ENCODE measurements around the gene ENOX1. TPM values are rescaled to one million over a fixed set of nuclear protein-coding genes. Genes with fewer than 3 reads are reported as not detected.

The ENOX1 gene
- total RNA-seq, 1 donor from 2014 or later, result 2.0 TPM

DNA sequence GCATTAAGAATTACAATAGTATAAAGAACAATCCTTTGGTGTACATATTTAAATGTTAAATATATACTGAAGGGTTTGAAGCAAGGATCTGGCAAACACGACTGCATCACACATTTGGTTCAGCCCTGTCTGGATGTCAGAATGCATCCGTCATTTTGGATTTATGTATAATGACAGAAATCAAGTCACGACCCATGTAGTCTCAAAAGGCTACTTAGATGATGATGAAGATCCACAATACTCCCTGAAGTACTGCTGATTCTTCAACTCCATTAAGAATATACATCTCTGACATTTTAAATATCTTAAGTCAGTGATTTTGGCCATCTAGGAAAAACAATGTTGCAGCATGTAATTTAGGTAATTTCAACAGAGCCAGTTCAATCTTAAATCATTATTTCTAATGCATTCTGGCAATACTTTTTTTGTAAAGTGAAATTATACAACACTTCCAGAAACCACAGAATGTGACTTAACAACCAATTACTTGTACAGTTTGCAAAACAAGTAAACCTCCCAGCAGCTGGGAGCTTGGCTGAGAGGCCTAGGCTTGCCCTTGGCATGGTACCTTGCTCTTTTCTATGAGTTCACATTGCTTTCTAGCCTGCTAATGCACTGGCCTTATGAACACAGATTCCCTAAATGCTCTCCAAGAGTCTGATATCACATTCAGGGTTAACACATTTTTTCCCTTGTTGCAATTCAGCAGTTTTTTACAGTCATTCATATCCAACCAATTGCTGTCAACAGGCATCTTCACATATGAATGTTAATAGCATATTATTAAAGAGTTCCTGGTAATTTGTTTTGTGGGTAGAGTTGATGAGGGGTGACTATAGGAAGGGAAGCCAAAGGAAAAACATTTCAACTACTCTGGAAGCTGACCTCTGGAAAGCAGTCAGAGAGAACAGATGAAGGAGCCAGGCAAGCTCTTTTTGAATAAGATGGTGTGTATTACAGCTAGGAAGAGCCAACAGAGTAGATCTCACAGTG is 175.2 kb downstream of the ENOX1 start:
- H3K27me3 Mint-ChIP-seq (ENCODE audit: low read depth), result no peaks in the 10 kb centered on the region
- no peak for DNase-seq (ENCODE audit: low spot score)
- H3K9me3 Mint-ChIP-seq (ENCODE audit: low read depth), result no peaks in the 10 kb centered on the region
- no peaks in the 10 kb centered on the region for H3K36me3 Mint-ChIP-seq (ENCODE audit: low read depth)
- no peak overlapping the region for H3K4me3 Mint-ChIP-seq (ENCODE audit: unreplicated experiment)
- H3K27ac Mint-ChIP-seq (ENCODE audit: unreplicated experiment), result no peak overlapping the region
- no peaks in the 10 kb centered on the region for H3K4me1 Mint-ChIP-seq (ENCODE audit: low read depth)
- TF ChIP-seq, protein P1, sequence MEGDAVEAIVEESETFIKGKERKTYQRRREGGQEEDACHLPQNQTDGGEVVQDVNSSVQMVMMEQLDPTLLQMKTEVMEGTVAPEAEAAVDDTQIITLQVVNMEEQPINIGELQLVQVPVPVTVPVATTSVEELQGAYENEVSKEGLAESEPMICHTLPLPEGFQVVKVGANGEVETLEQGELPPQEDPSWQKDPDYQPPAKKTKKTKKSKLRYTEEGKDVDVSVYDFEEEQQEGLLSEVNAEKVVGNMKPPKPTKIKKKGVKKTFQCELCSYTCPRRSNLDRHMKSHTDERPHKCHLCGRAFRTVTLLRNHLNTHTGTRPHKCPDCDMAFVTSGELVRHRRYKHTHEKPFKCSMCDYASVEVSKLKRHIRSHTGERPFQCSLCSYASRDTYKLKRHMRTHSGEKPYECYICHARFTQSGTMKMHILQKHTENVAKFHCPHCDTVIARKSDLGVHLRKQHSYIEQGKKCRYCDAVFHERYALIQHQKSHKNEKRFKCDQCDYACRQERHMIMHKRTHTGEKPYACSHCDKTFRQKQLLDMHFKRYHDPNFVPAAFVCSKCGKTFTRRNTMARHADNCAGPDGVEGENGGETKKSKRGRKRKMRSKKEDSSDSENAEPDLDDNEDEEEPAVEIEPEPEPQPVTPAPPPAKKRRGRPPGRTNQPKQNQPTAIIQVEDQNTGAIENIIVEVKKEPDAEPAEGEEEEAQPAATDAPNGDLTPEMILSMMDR (IDR thresholded peaks at IDR 0.05), result no peak

DNA sequence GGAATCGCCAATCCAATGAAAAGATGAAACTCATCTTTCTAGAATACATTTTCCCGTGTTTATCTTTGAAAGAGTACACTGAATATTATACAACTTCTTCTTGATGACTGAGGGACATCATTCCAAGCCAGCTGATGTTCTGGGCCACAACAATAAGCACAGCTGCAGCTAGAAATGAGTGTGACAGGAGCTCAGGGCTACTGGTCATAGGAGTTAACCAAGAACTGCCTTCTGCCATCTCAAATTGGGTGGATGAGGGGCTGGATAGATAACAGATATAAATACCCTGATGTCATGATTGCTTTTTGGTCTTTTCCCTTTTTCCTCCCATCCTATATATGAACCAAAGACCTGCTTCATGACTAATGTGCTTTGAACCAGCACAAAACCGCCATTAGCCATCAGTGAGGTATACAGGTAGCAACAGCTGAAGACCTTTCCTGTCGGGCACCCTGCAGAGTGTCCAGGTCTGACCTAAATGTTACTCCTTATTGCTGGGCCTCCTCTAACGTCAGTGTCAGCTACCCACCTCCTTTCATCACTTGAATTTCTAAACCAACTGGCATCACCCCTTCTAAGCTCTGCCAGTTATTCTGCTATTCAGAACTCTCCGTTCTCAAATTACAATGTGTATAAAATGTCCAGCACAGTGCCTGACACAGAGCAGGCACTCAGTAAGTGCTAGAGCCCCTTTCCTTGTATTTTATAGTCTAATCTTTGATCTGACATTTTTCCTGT is 178.2 kb downstream of the ENOX1 start:
- TF ChIP-seq, protein P1 (IDR thresholded peaks at IDR 0.05), result no peak
- Mint-ChIP-seq H3K36me3 (ENCODE audit: low read depth) (peaks cover 11% of the 10 kb centered on the region), H3K27me3 (ENCODE audit: low read depth) (no peaks in the 10 kb centered on the region), H3K4me3 (ENCODE audit: unreplicated experiment) (no peak overlapping the region), H3K27ac (ENCODE audit: unreplicated experiment) (no peak overlapping the region), H3K4me1 (ENCODE audit: low read depth) (no peaks in the 10 kb centered on the region), H3K9me3 (ENCODE audit: low read depth) (peaks cover 21% of the 10 kb centered on the region)
- DNase-seq (ENCODE audit: low spot score), result no peak

DNA sequence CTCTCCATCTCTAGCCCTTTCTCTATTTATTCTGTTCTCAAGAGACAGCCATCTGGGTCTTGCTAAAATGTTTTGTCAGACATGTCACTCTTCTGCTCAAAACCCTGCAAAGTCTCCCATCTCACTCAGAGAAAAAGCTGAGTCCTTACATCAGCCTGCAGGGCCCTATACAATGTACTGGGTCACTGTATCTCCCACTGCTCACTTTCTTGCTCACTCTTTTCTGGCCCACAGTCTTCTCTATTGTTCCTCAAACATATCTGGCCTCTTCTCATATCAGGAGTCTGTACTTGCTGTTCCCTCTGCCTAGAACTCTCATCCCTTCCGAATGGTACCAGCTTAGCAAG is 189.2 kb downstream of the ENOX1 start:
- H3K4me3 Mint-ChIP-seq (ENCODE audit: unreplicated experiment), result no peak overlapping the region
- no peaks in the 10 kb centered on the region for H3K9me3 Mint-ChIP-seq (ENCODE audit: low read depth)
- peaks cover 10% of the 10 kb centered on the region for H3K4me1 Mint-ChIP-seq (ENCODE audit: low read depth)
- no peaks in the 10 kb centered on the region for H3K36me3 Mint-ChIP-seq (ENCODE audit: low read depth)
- TF ChIP-seq, protein P1 (IDR thresholded peaks at IDR 0.05), result no peak
- H3K27me3 Mint-ChIP-seq (ENCODE audit: low read depth), result no peaks in the 10 kb centered on the region
- DNase-seq (ENCODE audit: low spot score), result no peak
- H3K27ac Mint-ChIP-seq (ENCODE audit: unreplicated experiment), result no peak overlapping the region

DNA sequence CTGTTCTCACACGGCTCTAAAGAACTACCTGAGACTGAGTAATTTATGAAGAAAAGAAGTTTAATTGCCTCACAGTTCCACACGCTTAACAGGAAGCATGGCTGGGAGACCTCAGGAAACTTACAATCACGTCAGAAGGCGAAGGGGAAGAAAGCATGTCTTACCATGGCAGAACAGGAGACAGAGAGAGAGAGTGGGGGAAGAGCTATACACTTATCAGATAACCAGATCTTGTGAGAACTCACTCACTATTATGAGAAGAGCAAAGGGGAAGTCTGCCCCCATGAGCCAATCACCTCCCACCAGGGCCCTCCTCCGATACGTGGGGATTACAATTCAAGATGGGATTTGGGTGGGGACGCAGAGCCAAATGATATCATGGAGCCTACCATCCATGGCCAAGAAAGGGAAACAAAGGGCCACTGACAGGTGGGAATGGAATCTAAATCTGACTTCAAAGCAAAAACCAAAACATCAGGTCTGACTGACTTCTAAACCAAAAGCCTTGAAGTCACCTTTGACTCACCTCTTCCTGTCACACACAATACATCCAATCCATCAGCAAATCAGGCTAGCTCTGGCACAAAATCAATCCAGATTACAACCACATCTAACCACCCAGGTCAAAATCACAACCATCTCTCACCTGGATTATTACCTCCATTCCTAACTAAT is 189.7 kb downstream of the ENOX1 start:
- Mint-ChIP-seq H3K36me3 (ENCODE audit: low read depth) (no peaks in the 10 kb centered on the region), H3K27ac (ENCODE audit: unreplicated experiment) (no peak overlapping the region), H3K27me3 (ENCODE audit: low read depth) (no peaks in the 10 kb centered on the region), H3K9me3 (ENCODE audit: low read depth) (no peaks in the 10 kb centered on the region), H3K4me3 (ENCODE audit: unreplicated experiment) (no peak overlapping the region), H3K4me1 (ENCODE audit: low read depth) (peaks cover 10% of the 10 kb centered on the region)
- TF ChIP-seq, protein P1 (IDR thresholded peaks at IDR 0.05), result no peak
- DNase-seq (ENCODE audit: low spot score), result no peak

DNA sequence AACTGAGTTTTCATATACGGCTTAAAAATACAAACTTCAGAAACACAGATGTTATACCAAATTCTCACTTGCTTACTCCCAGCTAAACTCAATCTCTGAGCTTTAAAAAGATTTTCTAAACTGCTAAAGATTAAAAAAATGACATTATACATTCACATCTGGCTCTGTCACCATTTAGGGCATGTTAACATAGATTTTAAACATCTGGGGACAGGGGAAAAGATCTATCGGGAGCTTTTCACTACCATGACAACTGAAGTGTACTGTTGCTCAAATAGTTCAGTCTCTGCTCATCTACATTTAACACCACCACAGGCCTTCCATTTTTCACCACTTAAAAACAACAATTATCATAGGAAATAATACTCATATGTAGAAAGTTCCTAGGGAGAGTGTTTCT is 190.8 kb downstream of the ENOX1 start:
- Mint-ChIP-seq H3K36me3 (ENCODE audit: low read depth) (no peaks in the 10 kb centered on the region), H3K27ac (ENCODE audit: unreplicated experiment) (no peak overlapping the region), H3K27me3 (ENCODE audit: low read depth) (no peaks in the 10 kb centered on the region), H3K4me3 (ENCODE audit: unreplicated experiment) (no peak overlapping the region), H3K4me1 (ENCODE audit: low read depth) (peaks cover 4% of the 10 kb centered on the region), H3K9me3 (ENCODE audit: low read depth) (no peaks in the 10 kb centered on the region)
- TF ChIP-seq, protein P1 (IDR thresholded peaks at IDR 0.05), result no peak
- DNase-seq (ENCODE audit: low spot score), result no peak
